HG02852 (cell line): Measurements from ENCODE around the gene ADAMTSL2.

ENCODE experiments used
- ATAC-seq: cut with Tn5 transposase; IDR thresholded peaks from one replicate; pipeline ENCODE4 v1.9.1; 2021; ENCODE audit warnings: mild to moderate bottlenecking, moderate library complexity; ENCODE audit not compliant: unreplicated experiment

The ADAMTSL2 gene

GRCh38 chr9:133603135-133603927 is 68.8 kb downstream of the ADAMTSL2 start:
- ATAC-seq = no peak

DNA sequence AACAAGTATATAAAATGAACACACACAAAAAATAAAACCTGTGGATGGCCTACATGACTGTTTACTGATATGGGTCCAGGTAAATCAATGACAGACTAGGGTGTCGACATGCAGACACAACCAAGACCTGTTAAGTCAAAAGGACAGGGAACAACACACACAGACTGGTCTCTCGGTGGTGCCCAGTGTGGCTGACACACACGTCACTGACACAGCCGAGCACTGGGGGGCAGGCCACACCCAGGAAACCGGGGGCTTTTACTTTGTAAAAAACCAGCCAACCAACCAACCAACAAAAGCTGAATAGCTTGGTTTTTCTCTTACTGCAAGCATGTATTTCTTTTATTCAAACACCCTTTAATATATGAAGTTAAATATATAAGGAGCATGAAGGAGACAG is 69.7 kb downstream of the ADAMTSL2 start:
- ATAC-seq = no peak

DNA sequence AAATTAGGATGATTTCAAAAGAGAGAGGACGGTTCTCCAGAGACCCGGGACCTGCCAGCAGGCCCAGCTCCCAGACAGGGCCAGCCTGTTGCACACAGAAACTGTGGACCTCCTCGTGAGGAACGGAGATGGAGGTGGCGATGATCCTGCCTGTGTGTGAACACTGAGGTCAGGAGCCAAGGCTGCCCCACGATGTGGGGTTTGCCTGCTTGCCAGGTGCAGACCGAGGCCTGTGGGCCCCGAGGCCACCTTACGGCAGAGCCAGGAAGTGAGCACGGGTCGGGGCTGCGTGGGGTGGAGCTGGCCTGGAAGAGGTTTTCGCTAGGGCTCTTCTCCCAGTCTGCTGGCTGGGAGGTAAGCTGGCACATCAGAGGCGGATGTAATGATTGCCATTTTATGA is 70.4 kb downstream of the ADAMTSL2 start:
- ATAC-seq = no peak

DNA sequence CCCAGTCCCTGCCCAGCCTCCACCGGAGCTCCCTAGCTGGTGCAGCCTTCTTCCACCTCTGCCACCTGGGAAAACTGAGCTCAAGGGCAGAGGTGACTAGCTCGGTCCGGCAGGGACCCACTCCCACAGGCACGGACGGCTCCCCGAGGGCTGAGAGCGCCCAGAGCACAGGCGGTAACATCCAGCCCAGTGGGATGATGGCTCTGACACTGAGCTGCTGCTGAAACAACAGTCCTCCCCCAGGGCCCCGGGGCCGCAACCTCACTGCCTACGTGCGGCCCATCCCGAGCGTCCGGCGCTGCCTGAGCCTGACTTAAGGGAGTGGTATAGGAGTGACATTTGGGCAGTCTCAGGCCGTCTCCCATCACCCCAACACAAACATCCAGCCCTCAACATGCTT is 70.9 kb downstream of the ADAMTSL2 start:
- ATAC-seq = no peak

- ATAC-seq = no peak
Observed at GRCh38 chr9:133605856-133606707, 71.6 kb downstream of the ADAMTSL2 start.

- ATAC-seq = no peak
Observed at GRCh38 chr9:133606708-133607025, 72.2 kb downstream of the ADAMTSL2 start.

DNA sequence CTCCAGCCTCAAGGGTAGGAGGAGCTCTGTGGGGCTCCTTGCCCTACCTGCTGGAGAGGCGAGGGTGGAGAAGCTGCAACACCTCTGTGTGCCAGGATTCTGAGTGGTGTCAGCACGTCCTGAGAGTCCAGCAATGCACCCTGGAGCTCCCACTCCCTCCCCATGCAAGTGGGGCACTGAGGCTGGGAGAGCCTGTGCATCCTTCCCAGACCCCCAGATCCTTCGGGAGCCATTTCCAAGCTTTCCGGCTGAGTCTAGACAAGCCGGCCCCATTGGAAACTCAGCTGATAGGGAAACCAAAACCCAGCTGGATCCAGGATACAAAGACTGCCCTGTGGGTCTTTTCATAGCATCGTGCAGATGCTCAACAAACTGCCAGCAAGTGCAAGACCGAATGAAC is 72.9 kb downstream of the ADAMTSL2 start:
- no peak for ATAC-seq

DNA sequence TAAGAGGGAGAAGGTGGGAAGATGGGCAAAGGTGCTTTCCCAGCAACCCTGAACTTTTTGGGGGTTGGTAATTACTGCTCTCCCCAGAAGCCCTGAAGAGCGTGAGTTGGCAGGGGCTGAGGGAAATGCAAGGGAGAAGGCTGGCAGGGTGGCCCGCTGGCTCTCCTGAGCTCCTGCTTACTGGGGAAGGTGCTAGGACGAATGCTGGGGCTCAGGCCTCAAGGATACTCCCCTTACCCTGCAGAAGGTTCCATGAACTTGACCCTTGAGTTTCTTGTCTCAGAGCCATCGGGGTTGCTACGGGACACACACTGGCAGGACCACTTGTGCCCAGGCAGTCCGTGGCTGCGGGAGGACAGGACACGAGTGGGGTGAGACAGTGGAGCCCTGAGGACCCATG is 73.5 kb downstream of the ADAMTSL2 start:
- no peak for ATAC-seq

DNA sequence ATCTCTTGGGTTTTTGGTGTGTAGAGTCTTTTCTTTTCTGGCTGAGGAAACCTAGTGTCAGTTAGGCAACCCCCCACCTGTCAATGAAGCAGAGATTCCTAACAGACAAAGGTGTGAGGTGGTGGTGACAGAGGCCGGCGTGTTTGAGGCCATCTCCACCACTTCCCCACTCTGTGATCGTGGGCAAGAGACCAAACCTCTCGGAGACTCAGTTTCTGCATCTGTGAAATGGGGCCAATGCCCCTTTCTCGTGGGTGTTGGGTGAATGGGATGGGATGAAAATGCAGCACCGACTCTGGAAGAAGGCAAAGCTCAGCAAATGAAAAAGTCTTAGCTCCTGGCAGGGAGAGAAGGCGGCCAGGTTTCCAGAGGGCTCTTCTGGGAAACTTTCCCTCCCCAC is 73.9 kb downstream of the ADAMTSL2 start:
- no peak for ATAC-seq

- ATAC-seq = no peak
Observed at GRCh38 chr9:133608889-133609288, 74.4 kb downstream of the ADAMTSL2 start.

DNA sequence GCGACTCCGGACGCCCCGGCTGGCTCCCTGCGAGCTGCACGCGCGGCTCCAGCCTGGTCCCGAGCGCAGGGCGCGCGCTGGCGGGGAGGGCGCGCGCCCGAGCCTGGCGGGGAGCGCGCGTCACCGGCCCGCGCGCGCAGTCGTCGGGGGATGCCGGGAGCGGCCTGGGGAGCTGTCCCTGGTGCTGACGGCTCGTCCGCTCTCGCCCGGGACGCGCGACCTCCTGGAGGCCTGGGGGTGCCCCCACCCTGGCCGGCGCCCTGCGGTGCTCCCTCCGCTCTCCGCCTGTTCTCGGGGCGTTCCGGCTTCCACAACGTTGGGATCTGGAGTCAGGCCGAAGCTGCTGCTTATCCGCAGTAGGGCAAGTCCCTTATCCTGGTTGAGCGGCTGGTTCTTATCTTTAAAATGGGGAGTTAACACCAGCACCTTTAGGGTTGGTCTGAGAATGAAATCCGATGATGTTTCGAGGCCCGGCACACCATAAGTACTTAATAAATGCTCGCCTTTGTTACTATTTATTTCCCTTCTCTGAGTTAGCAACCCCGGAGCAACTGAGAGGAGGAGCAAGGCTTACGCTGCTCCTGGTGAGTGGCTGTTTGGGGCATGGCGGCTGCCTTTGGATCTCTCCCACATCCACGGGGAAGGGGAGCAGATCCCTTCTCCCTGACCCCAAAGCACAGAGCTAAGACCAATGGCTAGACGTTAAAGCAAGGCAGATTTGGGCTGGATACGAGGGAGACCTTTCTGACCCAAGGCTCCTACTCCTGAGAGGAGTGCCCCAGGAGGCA is 75.0 kb downstream of the ADAMTSL2 start, which contains the start of gene FAM163B:
Gene FAM163B, minus strand, starts transcription at position 79 of the 788 bp plus-strand sequence. CDS start 29,166 bp downstream, outside the sequence.
- ATAC-seq = no peak

DNA sequence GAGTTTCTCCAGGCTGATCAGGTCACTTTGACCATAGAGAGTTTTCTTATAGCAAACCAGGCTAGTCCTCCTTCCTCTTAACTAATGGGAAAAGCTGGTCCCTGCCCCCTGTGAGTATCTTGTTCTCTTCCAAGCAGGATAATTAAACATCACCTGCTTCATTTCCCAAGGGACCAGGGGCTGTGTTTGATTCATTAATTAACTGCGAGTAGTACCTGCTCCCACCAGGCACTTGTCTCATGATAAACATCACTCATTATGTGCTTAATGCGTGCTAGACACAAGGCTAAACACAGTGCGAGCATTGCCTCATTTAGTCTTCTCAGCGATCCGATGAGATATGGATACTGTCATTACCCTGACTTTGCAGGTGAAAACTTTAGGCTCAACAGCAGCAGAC is 76.3 kb downstream of the ADAMTSL2 start:
- ATAC-seq = no peak

DNA sequence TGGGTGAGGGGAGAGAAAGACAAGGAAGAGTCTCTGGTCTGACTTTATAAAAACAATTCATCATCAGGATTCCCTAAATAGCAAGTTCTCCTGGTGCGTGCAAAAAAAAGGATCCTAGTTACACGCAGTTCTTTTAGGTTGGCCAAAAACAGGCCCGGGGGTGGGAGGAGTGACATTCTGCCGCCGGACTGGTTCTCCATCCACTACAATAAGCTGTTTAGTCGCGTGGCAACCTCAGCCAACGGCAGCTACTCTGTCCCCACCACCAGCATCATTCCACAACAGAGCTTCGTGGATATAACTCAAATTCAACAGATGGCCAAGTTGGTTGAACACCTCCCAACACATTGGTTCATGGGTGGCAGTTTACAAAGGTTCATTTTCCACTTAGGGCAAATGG is 77.5 kb downstream of the ADAMTSL2 start:
- ATAC-seq = no peak

DNA sequence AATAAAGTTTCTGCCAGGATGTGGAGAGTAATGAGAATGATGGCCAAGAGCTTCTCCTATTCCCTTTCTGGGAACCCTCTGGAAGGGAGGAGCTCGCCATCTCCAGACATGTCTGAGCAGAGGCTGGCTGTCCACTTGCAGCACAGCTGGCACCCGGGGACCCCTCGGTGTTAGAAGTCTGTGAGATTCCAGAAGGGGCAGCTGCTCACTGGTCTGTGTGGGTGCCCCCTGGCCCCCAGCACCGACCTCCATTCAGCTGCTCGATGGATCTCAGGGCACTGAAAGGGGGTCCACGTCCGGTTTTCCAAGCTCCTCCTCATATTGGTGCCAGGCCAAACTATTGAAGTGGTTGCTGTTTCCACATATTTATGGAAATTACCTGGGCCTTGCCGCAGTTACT is 78.3 kb downstream of the ADAMTSL2 start:
- no peak for ATAC-seq

GRCh38 chr9:133613432-133613831 is 78.9 kb downstream of the ADAMTSL2 start:
- no peak for ATAC-seq

DNA sequence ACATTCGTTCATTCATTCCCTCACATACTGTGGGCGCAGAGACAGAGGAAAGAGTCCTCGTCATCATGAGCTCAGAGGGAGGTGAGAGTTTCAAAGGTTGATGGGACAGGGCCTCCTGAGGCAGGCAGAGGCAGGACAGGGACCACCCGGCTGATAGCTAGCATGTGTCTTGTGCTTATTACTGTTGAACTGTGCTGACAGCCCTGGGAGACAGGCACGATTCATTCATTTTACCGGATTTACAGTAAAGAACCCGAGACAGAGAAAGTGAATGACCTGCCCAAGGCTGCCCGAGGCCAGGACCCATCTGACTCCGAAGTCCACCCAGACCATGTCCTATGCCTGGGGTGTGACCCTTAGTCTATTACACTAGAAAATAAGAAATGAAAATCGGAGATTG is 79.6 kb downstream of the ADAMTSL2 start:
- ATAC-seq = no peak

DNA sequence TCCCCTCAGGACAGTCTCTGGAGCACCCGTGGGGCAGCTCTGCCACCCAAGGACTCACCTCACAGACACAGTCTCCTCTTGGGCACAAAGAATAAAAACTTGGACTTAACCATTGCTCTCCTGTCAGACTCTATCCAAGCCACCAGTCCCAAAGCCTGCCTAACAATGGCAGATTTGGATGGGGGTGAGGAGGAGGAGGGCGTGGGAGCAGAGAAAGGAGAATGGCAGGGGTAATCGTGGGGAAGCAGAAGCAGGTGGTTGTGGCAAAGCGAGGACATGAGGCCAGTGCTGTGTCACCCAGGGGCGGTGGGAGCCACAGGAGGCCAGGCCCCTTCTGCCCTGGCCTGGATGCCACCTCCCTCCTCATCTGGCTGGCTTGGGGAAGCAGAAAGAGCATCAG is 80.2 kb downstream of the ADAMTSL2 start:
- no peak for ATAC-seq

GRCh38 chr9:133615186-133615585 is 80.7 kb downstream of the ADAMTSL2 start:
- no peak for ATAC-seq

DNA sequence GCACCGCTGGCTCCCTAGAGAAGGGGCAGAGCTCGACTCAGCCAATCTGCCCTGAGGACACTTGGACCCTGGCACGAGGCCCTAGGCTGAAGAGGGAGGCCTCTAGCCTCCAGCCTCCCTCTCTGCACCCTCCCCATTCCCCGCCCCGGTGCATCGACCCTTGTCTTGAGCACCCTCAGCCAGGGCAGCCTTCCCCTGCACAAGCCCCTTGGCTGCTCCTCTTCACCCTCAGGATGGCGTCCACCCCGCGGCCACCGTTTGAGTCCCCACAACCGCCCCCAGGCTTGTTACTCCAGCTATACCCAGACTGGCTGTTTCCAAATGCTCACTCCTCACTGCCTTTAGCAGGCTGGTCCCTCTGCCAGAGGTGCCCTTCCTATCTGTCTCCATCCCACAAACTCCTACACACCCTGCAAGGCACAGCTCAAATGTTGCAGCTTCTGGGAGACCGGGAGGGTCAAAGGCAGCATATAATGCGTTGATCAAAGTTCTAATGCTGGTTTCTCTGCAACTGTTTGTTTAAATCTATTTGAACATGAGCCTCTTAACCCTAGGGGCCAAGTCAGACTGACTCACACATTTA is 81.2 kb downstream of the ADAMTSL2 start:
- ATAC-seq = no peak

DNA sequence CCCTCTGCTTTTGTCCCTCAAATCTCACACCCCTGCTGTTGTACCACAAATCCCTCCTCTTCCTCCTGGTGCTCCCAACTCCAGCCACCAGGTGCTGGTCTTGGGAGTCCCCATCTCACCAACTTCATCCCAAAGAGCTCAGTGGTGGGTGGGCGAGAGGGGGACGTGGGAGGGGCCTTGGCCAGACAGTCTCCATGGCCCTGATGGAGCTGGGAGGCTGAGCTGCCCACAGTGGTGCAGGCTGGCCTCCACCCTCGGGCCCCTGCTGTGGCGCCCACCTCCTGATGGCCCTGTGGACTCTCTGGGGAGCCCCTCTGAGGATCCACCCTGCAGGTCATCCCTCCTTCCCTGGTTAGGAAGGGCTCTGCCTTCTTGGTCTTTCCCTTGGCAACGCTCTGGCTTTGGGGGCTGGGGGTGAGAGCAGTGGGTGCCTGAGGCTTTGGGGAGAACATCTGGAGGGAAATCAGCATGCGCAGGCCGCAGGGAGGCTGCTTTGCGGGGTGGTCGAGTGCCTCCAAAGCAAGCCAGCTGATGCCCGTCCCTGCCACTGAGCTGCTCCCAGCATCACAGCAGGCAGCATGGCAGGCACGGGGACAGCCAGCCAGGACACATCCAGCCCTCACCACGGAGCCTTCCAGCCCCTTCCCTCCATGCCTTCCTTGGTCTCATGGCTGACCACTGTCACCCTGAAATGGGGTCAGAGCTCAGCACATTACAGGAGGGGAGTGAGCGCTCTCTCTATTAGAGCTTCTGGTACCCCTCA is 82.3 kb downstream of the ADAMTSL2 start:
- ATAC-seq = no peak
